ENCODE measurements around the gene DOCK2. TPM values are rescaled to one million over a fixed set of nuclear protein-coding genes. Genes with fewer than 3 reads are reported as not detected.

The DOCK2 gene
- total RNA-seq, 6 donors from 2014 or later: 46.7 to 150 (median 73.8) TPM

DNA sequence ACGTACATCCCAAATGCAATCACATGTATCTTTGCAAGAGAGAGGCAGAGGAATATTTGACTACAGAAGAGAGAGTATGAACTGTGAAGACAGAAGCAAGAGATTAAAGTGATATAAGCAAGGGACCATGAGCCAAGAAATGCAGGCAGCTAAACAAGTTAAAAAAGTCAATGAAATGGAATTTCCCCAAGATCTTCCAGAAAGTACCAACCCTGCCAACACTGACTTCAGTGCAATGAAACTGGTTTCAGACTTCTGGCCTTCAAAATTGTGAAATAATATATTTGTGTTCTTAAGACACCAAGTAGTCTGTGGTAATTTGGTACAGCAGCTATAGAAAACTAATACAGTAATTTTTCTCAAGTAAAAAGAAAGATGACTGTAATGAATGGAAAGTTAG is 489.6 kb downstream of the DOCK2 start:
- no peak for TF ChIP-seq POLR2A (IDR thresholded peaks at IDR 0.05)
- TF ChIP-seq CTCF (IDR thresholded peaks at IDR 0.05): no peak
- TF ChIP-seq POLR2AphosphoS5 (IDR thresholded peaks at IDR 0.05): no peak
- TF ChIP-seq EP300 (IDR thresholded peaks at IDR 0.05): no peak
- Histone ChIP-seq H3K36me3 (no peaks in the 10 kb centered on the region), H3K27ac (no peak overlapping the region), H3K4me3 (no peak overlapping the region), H3K9me3 (peaks cover 9 to 21% (median 11%) of the 10 kb centered on the region in 4 donors), H3K4me1 (no peaks in the 10 kb centered on the region), H3K27me3 (no peaks in the 10 kb centered on the region)
- ATAC-seq (ENCODE audit: low FRiP score in 2 of 2): no peak
- DNase-seq: no peak
- WGBS, 2 donors: 71 to 86% methylated on average over 1 of the region's 1 CpG

DNA sequence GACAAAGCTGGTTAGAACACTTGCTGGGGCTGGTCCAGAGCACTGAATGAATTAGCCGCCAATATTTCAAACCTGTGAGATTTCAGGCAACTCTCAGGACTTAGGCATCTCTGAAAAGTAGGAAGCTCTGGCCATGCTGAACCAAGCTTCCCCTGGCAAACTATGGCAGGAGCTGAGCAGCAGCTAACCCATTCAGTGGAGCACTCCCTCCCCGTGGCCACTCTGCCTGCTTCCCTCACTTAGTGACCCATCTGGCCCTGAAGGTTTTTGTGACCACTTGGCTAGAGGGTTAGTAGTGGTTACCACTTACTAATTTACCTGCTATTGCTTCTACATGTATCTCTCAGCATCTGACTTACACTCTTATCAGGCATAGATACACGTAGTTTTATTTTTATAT is 494.2 kb downstream of the DOCK2 start:
- Histone ChIP-seq H3K9me3 (peaks cover 4 to 11% (median 4%) of the 10 kb centered on the region in 4 donors), H3K27me3 (no peaks in the 10 kb centered on the region), H3K4me1 (no peaks in the 10 kb centered on the region), H3K27ac (no peak overlapping the region), H3K36me3 (no peaks in the 10 kb centered on the region), H3K4me3 (no peak overlapping the region)
- TF ChIP-seq CTCF (IDR thresholded peaks at IDR 0.05) (no peak), EP300 (IDR thresholded peaks at IDR 0.05) (no peak), POLR2AphosphoS5 (IDR thresholded peaks at IDR 0.05) (no peak), POLR2A (IDR thresholded peaks at IDR 0.05) (no peak)
- ATAC-seq (ENCODE audit: low FRiP score in 2 of 2) (no peak), DNase-seq (no peak)
- WGBS, 2 donors: 66 to 86% methylated on average over 3 of the region's 3 CpGs

- TF ChIP-seq POLR2A (IDR thresholded peaks at IDR 0.05) (no peak), POLR2AphosphoS5 (IDR thresholded peaks at IDR 0.05) (no peak), CTCF (IDR thresholded peaks at IDR 0.05) (no peak), EP300 (IDR thresholded peaks at IDR 0.05) (no peak)
- no peak for DNase-seq
- H3K4me1 ChIP-seq: no peaks in the 10 kb centered on the region
- H3K9me3 ChIP-seq: no peaks in the 10 kb centered on the region
- WGBS, 2 donors: 70 to 79% methylated on average over 2 to 4 of the region's 4 CpGs
- no peaks in the 10 kb centered on the region for H3K27me3 ChIP-seq
- H3K27ac ChIP-seq: no peak overlapping the region
- no peak for ATAC-seq (ENCODE audit: low FRiP score in 2 of 2)
- no peaks in the 10 kb centered on the region for H3K36me3 ChIP-seq
- no peak overlapping the region for H3K4me3 ChIP-seq
Observed at GRCh38 chr5:170132269-170132975, 495.3 kb downstream of the DOCK2 start.

Small RNA genes within 50 kb of the gene (small RNA-seq; reads per million reads assigned to genes)
- 0 reads per million in 4 donors for gene MIR378E

Other genes starting within 250 kb of the DOCK2 start
- 1 to 10 TPM; 1.9 to 9.2 (median 5.5) TPM for gene SPDL1, start 53.5 kb upstream of the DOCK2 start, total RNA-seq

All from upper lobe of left lung (tissue), 6 donors.